ENCODE results near the gene TRIM47.
"Not testable (repeated sequence)": the region's sequence is repeated elsewhere in the genome, so short reads cannot be mapped to it uniquely, and the experiment has no call there.

The TRIM47 gene

GRCh38 chr17:75865404-75866188 lies 12.8 kb downstream of the TRIM47 start:
- DNase-seq (ENCODE audit: low spot score): not testable (repeated sequence)

GRCh38 chr17:75864887-75865286 lies 13.5 kb downstream of the TRIM47 start:
- not testable (repeated sequence) for DNase-seq (ENCODE audit: low spot score)

GRCh38 chr17:75864448-75864871 lies 13.9 kb downstream of the TRIM47 start:
- DNase-seq (ENCODE audit: low spot score): no peak

- peak; percentile 26 for DNase-seq (ENCODE audit: low spot score)
Observed at GRCh38 chr17:75861927-75862317, 16.5 kb downstream of the TRIM47 start.

- not testable (repeated sequence) for DNase-seq (ENCODE audit: low spot score)
Observed at GRCh38 chr17:75859358-75859757, 19.0 kb downstream of the TRIM47 start.

DNA sequence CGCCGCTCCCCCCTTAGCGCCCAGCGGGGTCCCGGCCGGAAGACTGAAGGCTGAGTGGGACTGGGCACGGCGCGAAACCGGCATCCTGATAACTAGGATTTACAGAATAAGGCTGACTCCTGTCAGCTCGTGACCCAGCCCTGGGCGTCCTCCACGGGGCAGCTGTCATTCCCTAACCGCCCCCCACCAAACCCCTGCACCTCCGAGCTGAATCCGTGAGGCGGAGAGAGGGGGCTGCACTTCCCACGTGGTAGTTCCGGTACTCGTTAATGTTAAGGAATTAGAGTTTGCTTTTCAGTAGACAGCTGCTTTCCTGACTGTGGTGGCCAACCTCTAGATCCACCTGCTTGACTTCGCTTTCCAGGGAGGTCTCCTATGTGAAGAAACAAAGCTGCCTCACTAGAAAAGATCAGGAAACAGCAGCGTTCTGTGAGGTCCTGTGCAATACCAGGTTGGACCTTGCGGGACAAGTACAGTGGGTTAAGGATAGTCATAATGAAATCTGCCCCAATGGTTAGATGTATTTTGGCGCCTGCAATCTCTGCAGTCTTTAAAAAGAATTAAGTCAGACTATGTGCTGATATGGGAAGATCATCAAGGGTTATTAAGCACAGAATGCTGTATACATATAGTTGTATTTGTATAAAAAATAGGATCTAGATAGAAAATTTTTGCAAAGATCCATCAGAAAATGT lies 22.2 kb downstream of the TRIM47 start:
- peak; percentile 61 for DNase-seq (ENCODE audit: low spot score)

GRCh38 chr17:75855310-75856061 lies 22.9 kb downstream of the TRIM47 start, which contains the start of gene WBP2:
TSS of gene WBP2 (minus strand) at chr17:75855335. CDS start at chr17:75855297, 38 bp downstream.
- DNase-seq (ENCODE audit: low spot score): peak; percentile 100

- peak; percentile 27 for DNase-seq (ENCODE audit: low spot score)
Observed at GRCh38 chr17:75854881-75855309, 23.5 kb downstream of the TRIM47 start.

GRCh38 chr17:75854101-75854748 lies 24.2 kb downstream of the TRIM47 start:
- DNase-seq (ENCODE audit: low spot score): peak; percentile 91

- peak; percentile 53 for DNase-seq (ENCODE audit: low spot score)
Observed at GRCh38 chr17:75853433-75853832, 24.9 kb downstream of the TRIM47 start.

DNA sequence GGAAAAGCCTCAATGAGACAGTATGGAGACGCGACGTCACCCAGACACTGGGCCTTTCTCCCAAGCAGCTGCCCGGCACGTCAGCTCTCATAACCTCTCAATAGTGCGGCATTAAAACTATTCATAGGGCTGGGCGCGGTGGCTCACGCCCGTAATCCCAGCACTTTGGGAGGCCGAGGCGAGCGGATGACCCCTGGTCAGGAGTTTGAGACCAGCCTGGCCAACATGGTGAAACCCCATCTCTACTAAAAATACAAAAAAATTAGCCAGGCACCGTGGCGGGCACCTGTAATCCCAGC lies 26.7 kb downstream of the TRIM47 start:
- not testable (repeated sequence) for DNase-seq (ENCODE audit: low spot score)

DNA sequence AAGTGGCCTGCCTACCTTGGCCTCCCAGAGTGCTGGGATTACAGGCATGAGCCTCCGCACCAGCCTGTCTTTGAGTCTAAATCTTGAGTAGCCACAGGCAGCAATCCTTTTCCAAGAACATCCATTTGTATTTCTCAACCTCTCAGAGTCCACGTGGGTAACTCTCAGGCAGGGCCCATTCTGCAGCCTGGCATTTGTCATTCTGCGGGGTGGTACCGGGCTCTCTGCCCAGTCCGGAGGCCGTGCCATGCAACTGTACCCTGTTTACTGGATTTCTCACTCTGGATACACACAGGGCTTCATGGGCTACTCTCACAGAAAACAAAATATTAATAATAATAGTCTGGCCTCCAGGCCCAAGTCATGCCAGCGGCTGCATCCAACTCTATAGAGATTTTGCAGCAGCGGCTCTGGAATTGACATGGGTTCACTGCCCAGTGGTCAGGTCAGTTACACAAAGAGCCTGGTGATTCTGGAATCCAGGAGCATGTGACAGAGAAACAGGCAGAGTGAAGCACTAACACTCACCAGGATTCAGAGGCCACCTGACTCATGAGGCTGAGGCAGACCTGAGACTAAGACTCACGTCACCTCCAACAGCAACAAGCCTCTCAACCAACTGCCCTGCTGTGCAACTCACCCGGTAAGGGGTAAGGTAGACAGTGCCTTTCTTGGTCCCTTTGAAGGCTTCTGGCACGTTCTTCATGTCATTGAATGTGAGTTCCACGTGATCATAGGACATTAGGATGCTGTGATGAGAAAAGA lies 27.3 kb downstream of the TRIM47 start:
- peak; percentile 48 for DNase-seq (ENCODE audit: low spot score)

DNA sequence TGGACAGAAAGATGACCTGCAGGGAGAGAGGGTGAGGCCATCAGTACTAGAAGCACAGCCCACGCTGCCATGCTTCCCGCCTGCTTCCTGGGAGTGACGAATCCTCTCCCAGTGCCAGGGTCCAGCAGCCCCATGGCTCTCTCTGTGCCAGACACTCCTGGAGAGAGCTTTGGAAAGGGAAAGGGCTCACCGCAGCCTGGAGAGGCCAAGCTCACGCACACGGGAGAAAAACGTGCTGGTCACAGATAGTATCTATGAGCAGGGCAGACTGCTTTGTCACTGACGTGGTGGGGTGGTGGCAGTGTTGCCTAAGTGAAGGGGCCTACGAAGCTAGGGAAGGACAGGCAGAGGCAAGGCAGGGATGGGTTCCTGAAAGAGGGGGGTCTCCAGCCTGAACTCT lies 28.7 kb downstream of the TRIM47 start:
- no peak for DNase-seq (ENCODE audit: low spot score)

- DNase-seq (ENCODE audit: low spot score): no peak
Observed at GRCh38 chr17:75849279-75849646, 29.1 kb downstream of the TRIM47 start.

DNA sequence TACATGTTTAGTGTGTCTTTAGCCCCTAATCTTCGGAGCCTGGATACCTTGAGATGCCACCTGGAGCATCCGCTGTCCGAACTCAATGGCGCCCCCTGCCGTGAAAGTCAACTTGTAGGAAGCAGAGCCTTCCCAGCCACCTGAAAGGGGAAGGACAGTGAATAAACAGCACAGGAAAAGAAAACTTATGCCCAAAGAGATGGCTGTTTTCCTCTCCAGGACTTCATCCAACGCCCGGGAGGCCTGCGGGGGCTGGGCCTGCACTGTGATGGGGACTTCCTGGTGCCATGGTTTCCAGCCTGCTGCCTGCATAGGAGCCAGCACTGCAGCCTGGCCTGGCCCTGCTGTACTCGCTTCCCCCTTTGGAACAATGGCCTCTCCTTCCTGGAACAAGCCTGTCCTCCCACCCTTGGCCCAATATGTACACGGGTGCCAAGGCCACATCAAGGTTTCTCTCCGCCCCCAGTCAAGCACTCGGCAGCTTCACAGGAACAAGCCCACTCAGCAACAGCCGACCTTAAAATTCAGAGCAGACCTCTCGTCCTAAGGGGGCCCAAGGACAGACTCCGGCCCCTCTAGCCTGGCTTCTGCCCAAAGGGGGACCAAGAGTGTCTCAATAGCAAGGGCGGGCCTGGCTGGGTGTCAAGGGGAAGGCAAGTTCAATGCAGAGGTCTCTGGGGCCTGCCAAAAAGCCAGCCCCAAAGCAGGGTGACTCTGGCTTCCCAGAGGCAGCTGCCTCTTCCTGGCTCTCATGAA lies 29.7 kb downstream of the TRIM47 start:
- peak; percentile 31 for DNase-seq (ENCODE audit: low spot score)

GRCh38 chr17:75847614-75848522 lies 30.5 kb downstream of the TRIM47 start:
- DNase-seq (ENCODE audit: low spot score): no peak

DNA sequence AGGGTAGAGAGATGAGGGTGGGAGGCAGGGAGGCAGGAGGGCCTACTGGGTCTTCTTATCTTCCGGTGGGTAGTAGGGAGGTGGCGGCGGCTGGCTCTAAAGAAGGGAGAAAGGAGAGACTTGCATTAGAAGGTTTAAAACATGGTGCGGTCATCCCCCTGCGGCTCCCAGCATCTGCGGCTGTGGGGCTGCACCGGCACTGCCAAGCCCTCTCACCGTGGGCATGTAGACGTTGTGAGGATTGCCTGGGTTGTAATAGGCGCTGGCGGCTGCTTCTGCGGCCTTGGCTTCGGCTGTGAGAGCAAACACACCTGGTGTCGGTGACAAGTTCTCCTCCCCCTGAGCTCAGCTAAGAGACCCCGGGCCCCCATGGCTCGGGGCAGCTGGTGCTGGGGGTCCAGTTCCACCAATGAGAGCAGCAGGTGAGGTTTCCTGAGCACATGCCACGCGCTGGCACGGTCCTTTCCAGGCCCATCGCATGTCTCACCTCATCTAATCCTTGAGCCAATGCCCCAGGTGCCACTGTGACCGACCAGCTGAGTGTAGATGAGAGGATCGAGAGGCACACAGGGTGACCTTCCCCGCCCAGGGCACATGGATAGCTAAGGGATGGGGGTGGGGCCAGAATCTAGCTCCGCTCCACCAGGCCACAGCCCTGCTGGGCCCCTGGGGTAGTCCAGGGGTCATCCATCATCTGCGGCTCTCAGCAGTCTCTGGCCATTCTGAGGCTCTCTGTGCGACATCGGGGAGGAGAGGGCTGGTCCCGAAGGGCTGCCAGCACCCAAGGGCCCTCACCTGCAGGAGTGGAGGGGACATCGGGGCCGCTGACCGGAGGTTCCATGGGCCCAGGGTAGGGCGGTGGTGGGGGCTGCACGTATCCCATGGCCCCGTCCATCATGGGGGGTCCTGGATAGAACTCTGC lies 31.4 kb downstream of the TRIM47 start:
- no peak for DNase-seq (ENCODE audit: low spot score)

GRCh38 chr17:75845933-75846691 lies 32.3 kb downstream of the TRIM47 start:
- no peak for DNase-seq (ENCODE audit: low spot score)
